IPS-15b (cell line): ENCODE measurements around the gene KIF18B.

ENCODE experiments used
- H3K27me3 ChIP-seq: one replicate; pipeline ENCODE4 v1.6.1; 2013; ENCODE audit warnings: low read length; ENCODE audit not compliant: control insufficient read depth, insufficient read depth
- H3K36me3 ChIP-seq: one replicate; pipeline ENCODE4 v1.6.1; 2013; ENCODE audit warnings: low read length; ENCODE audit not compliant: control insufficient read depth, insufficient read depth
- H3K4me1 ChIP-seq: one replicate; pipeline ENCODE4 v1.6.1; 2013; ENCODE audit warnings: mild to moderate bottlenecking, low read length; ENCODE audit not compliant: control insufficient read depth, insufficient read depth
- H3K4me3 ChIP-seq: one replicate; pipeline ENCODE4 v1.5.1; 2013; ENCODE audit warnings: low read depth, low read length
- H3K9ac ChIP-seq: one replicate; pipeline ENCODE4 v1.6.1; 2013; ENCODE audit warnings: low read depth, mild to moderate bottlenecking, low read length
- H3K9me3 ChIP-seq: one replicate; pipeline ENCODE4 v1.6.1; 2013; ENCODE audit warnings: mild to moderate bottlenecking, low read length; ENCODE audit not compliant: control insufficient read depth, insufficient read depth

KIF18B gene

GRCh38 chr17:44967907-44968224 is 20.3 kb upstream of the KIF18B start:
- Histone ChIP-seq H3K9ac (no peak overlapping the region), H3K4me3 (peak overlapping the region; percentile 42), H3K27me3 (peaks cover 55% of the 10 kb centered on the region), H3K36me3 (no peaks in the 10 kb centered on the region), H3K9me3 (no peaks in the 10 kb centered on the region), H3K4me1 (peaks cover 6% of the 10 kb centered on the region)

GRCh38 chr17:44967026-44967906 is 19.7 kb upstream of the KIF18B start:
- Histone ChIP-seq H3K9me3 (no peaks in the 10 kb centered on the region), H3K4me3 (peak overlapping the region; percentile 42), H3K27me3 (peaks cover 57% of the 10 kb centered on the region)

GRCh38 chr17:44966348-44967025 is 18.9 kb upstream of the KIF18B start:
- Histone ChIP-seq H3K9ac (no peak overlapping the region), H3K4me3 (peak overlapping the region; percentile 42), H3K27me3 (peaks cover 57% of the 10 kb centered on the region), H3K4me1 (peaks cover 4% of the 10 kb centered on the region), H3K36me3 (no peaks in the 10 kb centered on the region), H3K9me3 (no peaks in the 10 kb centered on the region)

More at GRCh38 chr17:44967026-44967906, 19.7 kb upstream of the KIF18B start:
- no peak overlapping the region for H3K9ac ChIP-seq
- peaks cover 4% of the 10 kb centered on the region for H3K4me1 ChIP-seq
- no peaks in the 10 kb centered on the region for H3K36me3 ChIP-seq

GRCh38 chr17:44965481-44966234 is 18.1 kb upstream of the KIF18B start:
- H3K4me1 ChIP-seq = no peaks in the 10 kb centered on the region

GRCh38 chr17:44961921-44962350 is 14.4 kb upstream of the KIF18B start:
- Histone ChIP-seq H3K27me3 (peaks cover 48% of the 10 kb centered on the region), H3K9me3 (no peaks in the 10 kb centered on the region), H3K36me3 (no peaks in the 10 kb centered on the region), H3K4me1 (no peaks in the 10 kb centered on the region), H3K4me3 (no peak overlapping the region), H3K9ac (no peak overlapping the region)

More at GRCh38 chr17:44965481-44966234, 18.1 kb upstream of the KIF18B start:
- Histone ChIP-seq H3K9ac (no peak overlapping the region), H3K27me3 (peaks cover 55% of the 10 kb centered on the region), H3K36me3 (no peaks in the 10 kb centered on the region), H3K4me3 (peak overlapping the region; percentile 30), H3K9me3 (no peaks in the 10 kb centered on the region)

- H3K4me1 ChIP-seq = no peaks in the 10 kb centered on the region
- no peak overlapping the region for H3K9ac ChIP-seq
- H3K27me3 ChIP-seq = peaks cover 36% of the 10 kb centered on the region
- no peaks in the 10 kb centered on the region for H3K36me3 ChIP-seq
- H3K9me3 ChIP-seq = no peaks in the 10 kb centered on the region
- H3K4me3 ChIP-seq = no peak overlapping the region
Measured at GRCh38 chr17:44960691-44961090, 13.1 kb upstream of the KIF18B start.

GRCh38 chr17:44959821-44960531 is 12.4 kb upstream of the KIF18B start:
- peaks cover 30% of the 10 kb centered on the region for H3K27me3 ChIP-seq
- peak overlapping the region; percentile 53 for H3K4me3 ChIP-seq
- peak overlapping the region; percentile 5 for H3K9ac ChIP-seq
- H3K36me3 ChIP-seq = no peaks in the 10 kb centered on the region
- no peaks in the 10 kb centered on the region for H3K4me1 ChIP-seq
- no peaks in the 10 kb centered on the region for H3K9me3 ChIP-seq

GRCh38 chr17:44956998-44957981 is 9.7 kb upstream of the KIF18B start:
- H3K4me3 ChIP-seq = no peak overlapping the region
- no peaks in the 10 kb centered on the region for H3K4me1 ChIP-seq
- no peak overlapping the region for H3K9ac ChIP-seq
- H3K36me3 ChIP-seq = no peaks in the 10 kb centered on the region
- H3K9me3 ChIP-seq = no peaks in the 10 kb centered on the region
- H3K27me3 ChIP-seq = peaks cover 20% of the 10 kb centered on the region

GRCh38 chr17:44955674-44956425 is 8.3 kb upstream of the KIF18B start:
- Histone ChIP-seq H3K9me3 (no peaks in the 10 kb centered on the region), H3K27me3 (peaks cover 19% of the 10 kb centered on the region), H3K4me3 (no peak overlapping the region), H3K36me3 (no peaks in the 10 kb centered on the region), H3K4me1 (no peaks in the 10 kb centered on the region), H3K9ac (no peak overlapping the region)

GRCh38 chr17:44952946-44953475 is 5.4 kb upstream of the KIF18B start:
- no peak overlapping the region for H3K9ac ChIP-seq

More at GRCh38 chr17:44952946-44953475, 5.4 kb upstream of the KIF18B start:
- no peaks in the 10 kb centered on the region for H3K27me3 ChIP-seq
- no peak overlapping the region for H3K4me3 ChIP-seq
- no peaks in the 10 kb centered on the region for H3K36me3 ChIP-seq
- no peaks in the 10 kb centered on the region for H3K4me1 ChIP-seq
- H3K9me3 ChIP-seq = no peaks in the 10 kb centered on the region
